ENCODE results near the gene PMVK.

Gene PMVK

DNA sequence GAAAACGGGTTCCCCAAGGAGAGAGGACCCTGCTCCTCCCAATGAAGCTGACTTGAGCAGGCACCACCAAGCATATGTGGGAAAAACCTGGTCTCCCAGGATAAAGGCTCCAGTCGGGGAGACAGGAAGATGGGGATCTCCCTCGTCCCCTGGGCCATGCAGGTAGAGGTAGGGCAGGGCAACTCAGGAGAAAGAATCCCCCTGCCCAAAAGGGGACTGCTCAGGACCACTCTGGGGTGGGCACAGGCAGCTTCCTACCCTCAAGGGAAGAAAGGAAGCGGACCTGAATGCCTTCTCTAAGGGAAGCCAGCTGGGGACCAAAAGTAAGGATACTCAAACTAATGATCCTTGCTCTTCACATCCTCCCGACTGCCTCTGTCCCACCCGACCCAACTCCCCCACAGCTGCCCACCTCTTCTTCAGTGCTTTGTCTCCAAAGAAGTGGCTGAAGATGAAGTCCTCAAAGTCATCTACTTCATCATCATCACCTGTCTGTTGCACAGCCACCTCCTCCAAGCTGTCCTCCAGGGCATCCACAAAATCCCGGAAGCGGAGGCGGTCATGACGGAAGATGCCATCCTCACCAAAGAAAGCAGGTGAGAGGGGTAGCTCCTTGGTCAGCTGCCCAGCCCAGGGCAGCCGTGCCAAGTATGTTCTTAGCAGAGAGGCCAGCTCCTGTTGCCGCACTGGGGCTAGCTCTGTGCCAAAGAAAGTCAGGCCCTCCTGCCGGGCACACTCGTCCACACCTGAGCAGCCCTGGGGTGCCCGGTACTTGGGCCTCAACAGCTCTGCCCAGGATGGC lies 8.8 kb upstream of the PMVK start:
- H3K27ac ChIP-seq = no peak overlapping the region

GRCh38 chr1:154944401-154945159 lies 8.1 kb upstream of the PMVK start:
- no peak overlapping the region for H3K27ac ChIP-seq
- TF ChIP-seq CTCF (conservative IDR thresholded peaks at IDR 0.05) = no peak

More for the DNA sequence above, 8.8 kb upstream of the PMVK start:
- no peak for TF ChIP-seq CTCF (conservative IDR thresholded peaks at IDR 0.05)

- no peak overlapping the region for H3K27ac ChIP-seq
Measured at GRCh38 chr1:154943649-154944400, 7.3 kb upstream of the PMVK start.

DNA sequence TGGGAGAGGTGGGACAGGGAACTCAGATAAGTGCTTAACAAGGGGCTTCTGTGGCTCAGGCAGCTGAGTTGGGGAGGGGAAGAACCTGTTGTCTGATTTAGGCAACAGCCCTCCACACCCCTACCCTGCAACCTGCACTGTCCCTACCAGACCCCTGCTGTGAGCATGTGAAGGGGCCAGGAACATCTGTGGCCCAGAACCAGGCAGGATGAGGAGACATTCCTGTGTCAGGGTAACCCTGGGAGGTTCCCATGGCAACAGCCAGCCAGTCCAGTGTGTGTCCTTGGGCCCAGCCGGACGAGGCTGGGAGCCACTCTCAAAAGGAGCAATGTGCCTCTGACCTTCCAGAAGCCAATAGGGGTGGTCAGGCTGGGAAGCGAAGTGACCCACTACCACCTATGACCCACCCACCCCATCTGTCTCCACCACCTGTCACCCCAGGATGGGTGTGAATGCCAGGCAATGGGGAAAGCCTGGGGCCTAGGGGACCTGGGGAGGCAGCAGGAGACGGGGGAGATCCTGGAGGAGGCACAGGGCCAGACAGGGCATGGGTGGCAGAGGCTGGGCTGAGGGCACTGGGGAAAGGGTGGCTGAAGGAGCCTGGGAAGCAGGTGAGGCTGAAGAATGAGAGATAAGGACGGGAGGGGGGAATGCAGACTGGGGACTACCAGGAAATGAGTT lies 5.0 kb upstream of the PMVK start:
- no peak overlapping the region; the same call in 1 of the 2 replicates for H3K27ac ChIP-seq
- TF ChIP-seq CTCF (conservative IDR thresholded peaks at IDR 0.05) = no peak

More at GRCh38 chr1:154943649-154944400, 7.3 kb upstream of the PMVK start:
- peak; percentile 100 for TF ChIP-seq CTCF (conservative IDR thresholded peaks at IDR 0.05)

GRCh38 chr1:154940651-154941194 lies 4.2 kb upstream of the PMVK start:
- no peak overlapping the region; the same call in 1 of the 2 replicates for H3K27ac ChIP-seq
- no peak for TF ChIP-seq CTCF (conservative IDR thresholded peaks at IDR 0.05)

DNA sequence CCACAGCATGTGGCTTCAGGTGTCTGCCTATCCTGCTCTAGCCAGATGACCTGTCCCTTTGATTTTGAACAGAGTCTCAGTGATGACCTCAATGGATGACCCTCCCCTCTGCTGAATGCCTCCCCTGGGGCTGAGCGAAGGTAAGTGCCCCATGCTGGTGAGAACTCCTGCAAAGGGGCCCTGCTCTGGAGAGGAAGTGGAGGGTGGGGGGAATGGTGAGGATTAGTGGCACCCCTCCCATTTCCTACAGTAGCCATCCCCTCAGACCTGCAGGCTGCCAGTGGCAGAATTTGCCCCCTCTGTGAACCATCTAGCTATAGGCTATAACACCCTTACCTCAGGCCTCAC lies 3.7 kb upstream of the PMVK start:
- no peak for TF ChIP-seq CTCF (conservative IDR thresholded peaks at IDR 0.05)
- peak overlapping the region; percentile 100; the same call in 1 of the 2 replicates for H3K27ac ChIP-seq
